ENCODE data around the gene SIM2.

Gene SIM2

DNA sequence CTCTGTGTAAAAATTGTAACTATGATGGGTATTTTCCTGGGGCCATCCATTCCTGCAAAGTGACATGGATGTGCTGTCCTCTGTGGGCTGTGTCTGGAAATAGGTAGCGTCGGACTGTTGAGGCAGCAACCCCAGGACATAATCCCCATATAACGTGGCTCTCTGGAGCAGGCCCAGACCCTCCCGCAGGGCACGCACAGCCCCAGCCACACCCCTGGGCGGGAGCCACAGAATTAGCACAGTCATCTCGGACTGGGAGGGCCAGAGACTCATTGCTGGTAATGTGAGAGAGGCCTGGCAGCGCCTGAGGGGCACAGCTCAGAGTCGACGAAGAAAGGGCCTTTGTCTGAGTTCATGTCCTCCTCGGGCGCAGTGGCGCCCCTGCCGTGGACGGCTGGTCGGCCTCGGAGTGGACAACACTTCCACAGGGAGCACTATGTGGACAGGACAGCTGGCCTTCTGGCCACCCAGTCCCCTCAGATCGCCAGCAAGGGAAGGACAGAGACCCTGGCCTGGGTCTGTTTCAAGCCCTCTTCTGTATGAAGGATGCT, 20.1 kb downstream of the SIM2 start:
- no peak overlapping the region for H3K27ac ChIP-seq (ENCODE audit: low read length)
- TF ChIP-seq EZH2 (IDR thresholded peaks at IDR 0.05; ENCODE audit: borderline replicate concordance, low read depth, low read length, severe bottlenecking) = no peak
- no peak for TF ChIP-seq CTCF (IDR thresholded peaks at IDR 0.05; ENCODE audit: borderline replicate concordance, extremely low read depth, low read length, poor library complexity, severe bottlenecking)
- no peaks in the 10 kb centered on the region for H3K27me3 ChIP-seq (ENCODE audit: insufficient read depth, low read length, poor library complexity)
- H3K4me1 ChIP-seq (ENCODE audit: insufficient read depth, low read length) = no peaks in the 10 kb centered on the region
- ATAC-seq (ENCODE audit: insufficient read depth, low read depth) (no peak), DNase-seq (peak; percentile 1)
- no peaks in the 10 kb centered on the region for H4K20me1 ChIP-seq (ENCODE audit: insufficient read depth, low read length)
- no peaks in the 10 kb centered on the region for H3K79me2 ChIP-seq (ENCODE audit: insufficient read depth, low read length)
- H3K9ac ChIP-seq (ENCODE audit: low read depth, low read length) = no peak overlapping the region
- H3K4me3 ChIP-seq (ENCODE audit: low read depth in 1 of 2, low read length in 2 of 2) = no peak overlapping the region
- no peaks in the 10 kb centered on the region for H3K36me3 ChIP-seq (ENCODE audit: insufficient read depth, low read length)
- no peak overlapping the region for H2AFZ ChIP-seq (ENCODE audit: low read depth, low read length)
- H3K9me3 ChIP-seq (ENCODE audit: insufficient read depth, low read length, severe bottlenecking) = no peaks in the 10 kb centered on the region
- no peak overlapping the region for H3K4me2 ChIP-seq (ENCODE audit: insufficient read depth, low read length)

DNA sequence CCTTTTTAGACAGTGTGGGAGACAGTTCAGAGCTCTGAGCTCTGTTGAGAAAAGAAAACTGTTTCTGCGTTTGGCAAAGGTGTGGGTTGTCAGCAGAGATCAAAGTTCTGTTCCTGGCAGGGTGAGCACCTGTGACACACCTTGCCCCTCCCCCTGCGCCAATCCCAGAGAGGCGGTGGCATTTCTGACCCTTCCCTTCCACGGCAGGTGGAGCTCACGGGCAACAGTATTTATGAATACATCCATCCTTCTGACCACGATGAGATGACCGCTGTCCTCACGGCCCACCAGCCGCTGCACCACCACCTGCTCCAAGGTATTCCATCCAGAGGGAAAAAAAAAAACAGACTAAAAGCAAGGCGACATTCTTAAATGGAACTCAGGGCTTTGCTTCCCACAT, 20.7 kb downstream of the SIM2 start:
- no peak overlapping the region for H3K4me3 ChIP-seq (ENCODE audit: low read depth in 1 of 2, low read length in 2 of 2)
- H3K9ac ChIP-seq (ENCODE audit: low read depth, low read length) = no peak overlapping the region
- no peaks in the 10 kb centered on the region for H3K36me3 ChIP-seq (ENCODE audit: insufficient read depth, low read length)
- no peaks in the 10 kb centered on the region for H3K79me2 ChIP-seq (ENCODE audit: insufficient read depth, low read length)
- H3K4me2 ChIP-seq (ENCODE audit: insufficient read depth, low read length) = no peak overlapping the region
- H4K20me1 ChIP-seq (ENCODE audit: insufficient read depth, low read length) = no peaks in the 10 kb centered on the region
- no peaks in the 10 kb centered on the region for H3K9me3 ChIP-seq (ENCODE audit: insufficient read depth, low read length, severe bottlenecking)
- ATAC-seq (ENCODE audit: insufficient read depth, low read depth) = no peak
- H3K27me3 ChIP-seq (ENCODE audit: insufficient read depth, low read length, poor library complexity) = no peaks in the 10 kb centered on the region
- no peak for DNase-seq
- H3K4me1 ChIP-seq (ENCODE audit: insufficient read depth, low read length) = no peaks in the 10 kb centered on the region
- no peak overlapping the region for H2AFZ ChIP-seq (ENCODE audit: low read depth, low read length)
- TF ChIP-seq CTCF (IDR thresholded peaks at IDR 0.05; ENCODE audit: borderline replicate concordance, extremely low read depth, low read length, poor library complexity, severe bottlenecking) = no peak
- TF ChIP-seq EZH2 (IDR thresholded peaks at IDR 0.05; ENCODE audit: borderline replicate concordance, low read depth, low read length, severe bottlenecking) = no peak
- H3K27ac ChIP-seq (ENCODE audit: low read length) = no peak overlapping the region

- DNase-seq = no peak
- Histone ChIP-seq H3K27ac (ENCODE audit: low read length) (no peak overlapping the region), H2AFZ (ENCODE audit: low read depth, low read length) (no peak overlapping the region), H3K4me1 (ENCODE audit: insufficient read depth, low read length) (no peaks in the 10 kb centered on the region), H3K4me3 (ENCODE audit: low read depth in 1 of 2, low read length in 2 of 2) (no peak overlapping the region), H4K20me1 (ENCODE audit: insufficient read depth, low read length) (no peaks in the 10 kb centered on the region), H3K79me2 (ENCODE audit: insufficient read depth, low read length) (no peaks in the 10 kb centered on the region), H3K9me3 (ENCODE audit: insufficient read depth, low read length, severe bottlenecking) (no peaks in the 10 kb centered on the region), H3K9ac (ENCODE audit: low read depth, low read length) (no peak overlapping the region), H3K36me3 (ENCODE audit: insufficient read depth, low read length) (no peaks in the 10 kb centered on the region), H3K27me3 (ENCODE audit: insufficient read depth, low read length, poor library complexity) (no peaks in the 10 kb centered on the region), H3K4me2 (ENCODE audit: insufficient read depth, low read length) (no peak overlapping the region)
- TF ChIP-seq EZH2 (IDR thresholded peaks at IDR 0.05; ENCODE audit: borderline replicate concordance, low read depth, low read length, severe bottlenecking) (no peak), CTCF (IDR thresholded peaks at IDR 0.05; ENCODE audit: borderline replicate concordance, extremely low read depth, low read length, poor library complexity, severe bottlenecking) (no peak)
- ATAC-seq (ENCODE audit: insufficient read depth, low read depth) = no peak
Measured at GRCh38 chr21:36721817-36722216, 22.9 kb downstream of the SIM2 start.

All from DND-41 (cell line).